NCI-H1092 (cell line): ENCODE results near the gene CAV3.

ENCODE experiments used
- DNase-seq: peaks from one replicate; lab custom pipeline; 2025; lab: John Stamatoyannopoulos, UW

The CAV3 gene

GRCh38 chr3:8734908-8735307 is 1.3 kb downstream of the CAV3 start:
- no peak for DNase-seq

GRCh38 chr3:8736436-8736835 is 2.8 kb downstream of the CAV3 start:
- no peak for DNase-seq

- no peak for DNase-seq
Observed at GRCh38 chr3:8737301-8737700, 3.7 kb downstream of the CAV3 start.

DNA sequence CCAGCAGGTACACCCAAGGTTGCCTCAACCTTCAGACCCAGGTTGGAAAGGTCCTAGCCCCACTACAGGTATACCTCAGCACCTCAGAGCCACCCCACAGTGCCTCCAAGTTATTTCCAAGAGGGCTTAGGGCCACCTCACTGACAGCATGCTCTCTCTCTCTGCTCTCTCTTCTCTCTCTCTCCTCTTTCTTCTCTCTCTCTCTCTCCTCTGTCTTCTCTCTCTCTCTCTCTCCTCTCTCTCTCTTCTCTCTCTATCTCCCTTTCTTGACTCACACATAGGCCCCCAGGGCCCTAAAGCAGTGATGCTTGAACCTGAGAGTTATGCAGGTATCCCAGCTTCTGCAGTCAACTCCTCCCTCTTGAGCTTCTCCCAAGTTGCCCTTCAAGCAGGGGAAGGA is 4.2 kb downstream of the CAV3 start:
- DNase-seq, result no peak

DNA sequence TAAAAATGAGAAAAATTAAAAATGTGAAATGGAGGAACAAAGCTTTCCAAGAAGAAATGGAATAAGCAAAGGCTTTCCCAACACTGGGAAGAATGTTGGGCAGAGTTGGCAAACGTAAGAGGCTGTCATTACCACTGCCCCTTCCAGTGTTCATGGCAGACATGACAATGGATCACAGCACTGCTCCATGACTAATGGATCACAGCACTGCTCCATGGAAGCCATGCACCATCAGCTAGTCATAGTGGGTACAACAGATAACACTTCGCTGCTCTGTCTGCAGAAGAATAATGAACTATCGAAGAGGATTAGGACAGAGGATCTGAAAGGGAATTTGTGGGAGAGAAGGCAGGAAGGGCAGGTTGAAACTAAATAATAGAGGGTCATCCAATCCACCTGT is 5.0 kb downstream of the CAV3 start:
- DNase-seq, result no peak

DNA sequence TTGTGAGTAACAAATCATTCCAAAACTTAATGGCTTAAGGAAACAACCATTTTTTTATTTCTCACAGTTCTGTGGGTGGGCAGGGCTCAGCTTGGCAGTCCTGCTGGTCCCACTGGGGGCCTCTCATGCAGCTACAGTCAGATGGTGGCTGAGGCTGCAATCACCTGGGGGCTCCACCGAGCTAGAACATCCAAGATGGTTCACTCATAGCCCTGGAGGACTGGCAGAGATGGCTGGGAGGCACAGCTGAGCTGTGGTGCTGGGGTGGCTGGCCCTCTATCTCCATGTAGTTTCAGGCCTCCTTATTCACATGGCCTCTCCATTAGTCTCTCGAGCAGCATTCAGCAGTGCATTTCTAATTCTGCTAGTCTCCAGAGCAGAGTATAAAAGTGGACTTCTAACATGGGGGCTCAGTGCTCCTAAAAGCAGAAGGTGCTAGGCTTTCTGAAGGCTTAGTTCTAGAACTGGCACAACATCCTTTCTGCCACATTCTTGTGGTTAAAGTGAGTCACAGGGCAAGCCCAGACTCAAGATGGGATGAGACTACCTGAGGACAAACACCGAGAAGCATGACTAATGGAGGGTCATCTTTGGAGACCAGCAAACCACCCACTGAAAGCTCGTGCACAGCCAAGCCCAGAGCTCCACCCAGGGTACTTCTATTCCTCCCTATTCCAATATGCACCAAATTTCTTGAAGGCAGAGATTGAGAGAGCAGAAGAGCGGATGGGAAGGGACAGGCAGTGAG is 6.3 kb downstream of the CAV3 start:
- DNase-seq, result no peak

DNA sequence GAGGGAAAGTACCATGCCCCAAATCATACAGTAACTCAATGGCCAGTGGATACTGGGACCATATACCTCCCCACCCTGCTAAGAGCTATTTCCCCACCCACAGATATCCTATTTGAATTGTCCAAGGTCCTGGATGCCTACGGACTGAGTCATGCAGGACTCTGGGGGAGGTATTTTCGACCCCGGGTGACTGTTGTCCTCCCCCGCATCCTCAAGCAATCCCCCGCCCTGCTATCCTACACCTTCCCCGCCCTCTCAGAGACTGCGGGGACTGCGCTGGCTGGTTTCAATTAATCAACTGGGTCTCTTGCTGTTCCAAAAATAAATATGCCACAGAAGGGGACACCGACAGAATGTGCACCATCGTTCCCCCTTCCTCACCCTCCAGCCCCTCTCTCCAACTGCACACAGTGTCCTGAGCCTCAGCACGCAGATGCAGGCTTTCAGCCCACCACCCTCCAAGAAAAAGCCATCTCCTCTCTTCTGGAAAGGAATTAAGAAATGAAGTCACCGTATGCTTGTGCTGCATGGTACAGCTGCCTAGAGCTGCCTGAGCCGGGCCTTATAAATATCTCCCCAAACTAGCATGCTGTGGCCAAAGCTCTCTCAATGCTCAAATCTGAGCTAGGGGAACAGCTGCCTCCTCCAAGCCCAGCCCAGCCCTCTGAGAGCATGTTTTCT is 8.1 kb downstream of the CAV3 start:
- no peak for DNase-seq

GRCh38 chr3:8743021-8743601 is 9.5 kb downstream of the CAV3 start:
- no peak for DNase-seq

DNA sequence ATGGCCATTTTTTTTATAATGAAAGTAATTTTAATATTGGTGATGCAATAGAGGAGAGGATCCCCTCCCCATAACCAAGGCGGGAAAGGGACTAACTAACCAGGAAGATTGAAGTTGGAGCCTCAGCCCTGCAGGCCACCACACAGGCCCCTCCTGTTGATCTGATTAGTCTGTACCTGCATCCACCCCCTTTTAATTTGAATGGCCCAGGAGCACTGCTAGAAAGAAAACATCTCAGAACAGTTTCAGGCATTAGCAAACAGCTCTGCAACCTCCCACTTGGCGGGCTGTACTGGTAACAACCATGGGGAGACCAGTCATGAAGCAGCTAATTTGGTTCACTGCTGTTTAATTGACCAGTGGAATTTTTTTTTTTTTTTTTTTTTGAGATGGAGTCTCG is 10.3 kb downstream of the CAV3 start:
- DNase-seq, result no peak

DNA sequence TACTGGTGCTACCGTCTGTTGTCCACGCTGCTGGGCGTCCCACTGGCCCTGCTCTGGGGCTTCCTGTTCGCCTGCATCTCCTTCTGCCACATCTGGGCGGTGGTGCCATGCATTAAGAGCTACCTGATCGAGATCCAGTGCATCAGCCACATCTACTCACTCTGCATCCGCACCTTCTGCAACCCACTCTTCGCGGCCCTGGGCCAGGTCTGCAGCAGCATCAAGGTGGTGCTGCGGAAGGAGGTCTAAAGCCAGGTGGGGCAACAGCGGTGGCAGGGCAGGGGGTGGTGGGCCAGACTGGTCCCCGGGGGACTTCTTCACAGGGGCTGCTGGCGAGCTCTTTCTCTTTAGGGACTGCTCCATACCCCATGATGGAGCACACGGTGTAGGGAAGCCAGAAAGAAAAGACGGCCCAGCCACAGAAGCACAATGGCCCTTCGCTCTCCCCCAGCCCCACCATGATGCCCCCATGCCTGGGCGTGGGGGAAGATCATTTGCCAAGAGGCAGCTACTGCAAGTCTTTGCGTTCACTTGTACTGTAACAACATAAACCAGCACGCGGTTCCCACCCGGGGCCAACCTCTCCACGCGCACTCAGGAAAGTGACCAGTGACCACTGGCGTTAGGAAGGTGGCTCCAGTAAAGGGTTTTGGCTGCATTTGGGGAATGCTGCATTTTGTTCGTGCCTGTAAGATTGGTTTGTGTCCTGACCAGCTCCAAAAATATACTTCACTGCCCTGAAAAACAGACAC is 12.2 kb downstream of the CAV3 start:
- DNase-seq, result no peak

- DNase-seq, result no peak
Observed at GRCh38 chr3:8746780-8747345, 13.3 kb downstream of the CAV3 start.

DNA sequence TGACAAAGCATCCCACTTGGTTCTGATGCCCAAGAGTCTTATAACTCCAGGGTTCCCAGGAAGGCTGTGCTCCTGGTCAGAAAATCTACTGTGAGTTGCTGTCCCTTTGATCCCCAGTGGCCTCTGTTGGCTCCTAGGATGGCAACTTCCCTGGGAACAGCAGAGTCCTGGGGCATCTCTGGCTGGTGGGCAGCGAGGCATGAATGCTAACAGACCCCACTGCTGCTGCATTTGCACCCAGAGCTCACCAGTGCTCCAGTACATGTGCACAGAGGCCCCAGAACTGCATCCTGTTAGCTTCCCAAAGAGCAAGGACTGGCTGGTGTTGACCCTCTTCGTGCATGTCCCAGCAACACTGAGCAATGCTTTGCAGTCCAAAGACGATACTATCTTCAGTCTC is 15.7 kb downstream of the CAV3 start:
- DNase-seq, result no peak

- DNase-seq, result no peak
Observed at GRCh38 chr3:8752832-8753231, 19.2 kb downstream of the CAV3 start.

- no peak for DNase-seq
Observed at GRCh38 chr3:8755097-8755496, 21.5 kb downstream of the CAV3 start.

- DNase-seq, result no peak
Observed at GRCh38 chr3:8755564-8756237, 22.1 kb downstream of the CAV3 start.

GRCh38 chr3:8756671-8757070 is 23.1 kb downstream of the CAV3 start:
- no peak for DNase-seq

DNA sequence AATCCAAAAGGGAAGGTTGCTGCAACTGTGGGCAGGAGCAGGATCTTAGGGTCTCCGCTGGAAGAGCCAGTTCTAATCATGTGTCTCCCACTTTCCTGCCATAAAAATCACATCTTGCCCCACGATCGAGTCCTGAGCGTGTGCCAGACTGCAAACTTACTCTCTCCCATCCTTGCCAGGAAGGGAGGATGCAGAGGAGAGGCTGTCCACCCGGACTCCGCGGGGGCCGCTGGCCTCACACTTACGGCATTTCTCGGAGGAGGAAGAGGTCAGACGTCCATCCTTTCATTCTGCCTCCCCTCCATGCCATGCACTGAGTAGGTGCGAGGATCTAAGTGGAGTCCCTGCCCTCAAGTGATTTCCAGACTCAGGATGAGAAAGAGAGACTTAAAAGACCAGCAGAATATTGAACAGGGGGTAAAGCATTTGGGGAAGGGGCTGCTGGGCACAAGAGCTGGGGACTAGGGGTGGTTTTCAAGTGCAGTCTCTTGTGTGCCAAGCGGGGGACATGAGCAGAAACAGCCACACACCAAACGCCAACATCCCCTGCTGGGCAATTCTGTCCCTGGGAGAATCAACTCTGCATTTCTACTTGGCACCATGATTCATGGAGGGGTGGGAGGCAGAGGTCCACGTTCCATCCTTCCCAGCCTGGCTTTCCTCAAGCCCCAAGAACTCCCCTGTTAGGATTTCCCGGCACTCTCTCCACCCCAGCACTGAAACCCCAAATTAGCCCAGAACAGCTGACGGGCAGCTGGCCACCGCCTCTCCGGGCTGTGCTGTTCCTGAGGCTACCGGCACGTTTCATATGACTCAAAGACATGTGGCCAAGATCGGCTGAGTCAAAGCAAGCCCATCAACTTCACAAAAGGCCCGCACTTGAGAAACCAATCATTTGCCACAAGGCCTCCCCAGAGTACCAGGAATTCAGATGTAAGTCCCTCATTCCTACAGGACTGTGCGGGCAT is 24.2 kb downstream of the CAV3 start:
- DNase-seq, result no peak

GRCh38 chr3:8759038-8759707 is 25.6 kb downstream of the CAV3 start:
- DNase-seq, result no peak

DNA sequence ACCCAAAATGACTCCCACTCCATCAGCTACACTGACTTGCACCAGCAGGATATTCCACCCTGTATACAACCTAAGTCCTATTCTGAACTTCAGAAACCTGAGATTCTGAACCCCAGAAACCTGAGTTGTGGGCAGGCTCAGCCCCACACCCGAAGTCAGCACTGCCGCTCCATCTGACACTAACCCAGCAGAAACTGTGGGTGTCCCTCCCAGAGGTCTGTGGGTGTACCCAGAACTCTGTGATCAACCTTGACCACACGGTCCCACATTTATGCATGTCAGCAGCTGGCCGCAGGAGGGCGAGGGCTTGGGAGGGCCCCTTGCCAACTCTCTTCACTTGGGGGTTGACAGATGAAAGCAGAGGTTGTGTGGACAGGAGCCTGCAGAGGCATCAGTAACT is 26.5 kb downstream of the CAV3 start:
- DNase-seq, result no peak

DNA sequence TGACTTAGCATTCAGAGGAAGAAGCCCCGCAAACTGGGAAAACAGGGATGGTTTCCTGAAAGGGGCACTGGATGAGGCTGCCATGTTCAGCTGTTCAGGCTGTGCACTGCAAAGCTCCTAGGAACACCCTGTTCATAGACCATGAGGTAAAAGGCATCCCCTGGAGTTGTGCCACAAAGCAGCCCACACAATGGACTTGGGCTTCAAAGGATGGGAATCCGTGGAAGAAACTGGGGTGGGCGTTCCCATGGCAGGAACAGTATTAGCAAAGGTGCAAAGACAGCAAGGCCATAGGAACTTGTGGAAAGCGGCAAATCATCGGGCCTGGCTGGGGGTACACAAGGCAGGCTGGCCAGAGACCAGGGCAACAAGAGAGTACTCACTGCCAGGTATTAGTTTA is 26.9 kb downstream of the CAV3 start:
- no peak for DNase-seq
